GM19025 (cell line): ENCODE measurements around the gene LAMC1.

Experiments
- ATAC-seq: cut with Tn5 transposase; IDR thresholded peaks from one replicate; pipeline ENCODE4 v1.9.1; 2021; ENCODE audit warnings: mild to moderate bottlenecking, low read depth, moderate library complexity; ENCODE audit not compliant: unreplicated experiment

Gene LAMC1

GRCh38 chr1:183023146-183023600, at the start of gene LAMC1:
Gene LAMC1, plus strand, starts transcription at chr1:183023420. Its CDS starts 297 bp downstream, at chr1:183023717.
- peak; percentile 24 for ATAC-seq

- ATAC-seq = no peak
These were observed 48.6 kb upstream of the LAMC1 start for GRCh38 chr1:182974506-182975191.

- ATAC-seq = no peak
These were observed 45.7 kb upstream of the LAMC1 start for GRCh38 chr1:182977480-182977879.

GRCh38 chr1:182978151-182978853, 44.9 kb upstream of the LAMC1 start:
- no peak for ATAC-seq

GRCh38 chr1:182984138-182984537, 39.1 kb upstream of the LAMC1 start:
- ATAC-seq = no peak

- no peak for ATAC-seq
These were observed 38.6 kb upstream of the LAMC1 start for GRCh38 chr1:182984621-182985020.

- ATAC-seq = no peak
These were observed 37.3 kb upstream of the LAMC1 start for GRCh38 chr1:182985876-182986275.

- ATAC-seq = no peak
These were observed 32.6 kb upstream of the LAMC1 start for GRCh38 chr1:182990413-182991144.

GRCh38 chr1:182993746-182994145, 29.5 kb upstream of the LAMC1 start:
- ATAC-seq = no peak

GRCh38 chr1:182995894-182996293, 27.3 kb upstream of the LAMC1 start:
- ATAC-seq = no peak

- ATAC-seq = no peak
These were observed 26.4 kb upstream of the LAMC1 start for GRCh38 chr1:182996816-182997215.

- no peak for ATAC-seq
These were observed 24.7 kb upstream of the LAMC1 start for GRCh38 chr1:182998482-182998881.

GRCh38 chr1:183000167-183000962, 22.9 kb upstream of the LAMC1 start:
- no peak for ATAC-seq

- ATAC-seq = no peak
These were observed 21.0 kb upstream of the LAMC1 start for GRCh38 chr1:183002267-183002666.

GRCh38 chr1:183002797-183003196, 20.4 kb upstream of the LAMC1 start:
- ATAC-seq = no peak

GRCh38 chr1:183003203-183003602, 20.0 kb upstream of the LAMC1 start:
- ATAC-seq = no peak

- ATAC-seq = no peak
These were observed 19.1 kb upstream of the LAMC1 start for GRCh38 chr1:183004141-183004540.

GRCh38 chr1:183011859-183012258, 11.4 kb upstream of the LAMC1 start:
- ATAC-seq = no peak

GRCh38 chr1:183012301-183012994, 10.8 kb upstream of the LAMC1 start:
- no peak for ATAC-seq

- ATAC-seq = no peak
These were observed 4.0 kb upstream of the LAMC1 start for GRCh38 chr1:183019139-183019740.
